ENCODE measurements around the gene ZNF844.
"Not testable (repeated sequence)": the region's sequence is repeated elsewhere in the genome, so short reads cannot be mapped to it uniquely, and the experiment has no call there.

ZNF844 gene

GRCh38 chr19:12092956-12093355 is 28.4 kb downstream of the ZNF844 start:
- no peak for DNase-seq

DNA sequence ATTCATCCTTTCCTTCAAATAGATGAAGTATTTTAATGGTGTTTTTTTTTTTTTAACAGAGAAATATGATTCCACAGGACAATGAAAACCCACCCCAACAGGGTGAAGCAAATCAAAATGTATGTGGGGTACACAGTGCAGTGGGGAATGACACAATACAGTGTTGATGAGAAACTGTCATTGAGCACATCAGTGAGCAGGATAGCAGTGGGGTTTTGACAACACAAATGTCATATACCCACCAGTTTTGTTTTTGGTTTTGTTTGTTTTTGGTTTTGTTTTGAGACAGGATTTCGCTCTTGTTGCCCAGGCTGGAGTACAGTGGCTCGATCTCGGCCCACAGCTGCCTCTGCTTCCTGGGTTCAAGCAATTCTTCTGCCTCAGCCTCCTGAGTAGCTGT is 29.2 kb downstream of the ZNF844 start:
- no peak for DNase-seq

DNA sequence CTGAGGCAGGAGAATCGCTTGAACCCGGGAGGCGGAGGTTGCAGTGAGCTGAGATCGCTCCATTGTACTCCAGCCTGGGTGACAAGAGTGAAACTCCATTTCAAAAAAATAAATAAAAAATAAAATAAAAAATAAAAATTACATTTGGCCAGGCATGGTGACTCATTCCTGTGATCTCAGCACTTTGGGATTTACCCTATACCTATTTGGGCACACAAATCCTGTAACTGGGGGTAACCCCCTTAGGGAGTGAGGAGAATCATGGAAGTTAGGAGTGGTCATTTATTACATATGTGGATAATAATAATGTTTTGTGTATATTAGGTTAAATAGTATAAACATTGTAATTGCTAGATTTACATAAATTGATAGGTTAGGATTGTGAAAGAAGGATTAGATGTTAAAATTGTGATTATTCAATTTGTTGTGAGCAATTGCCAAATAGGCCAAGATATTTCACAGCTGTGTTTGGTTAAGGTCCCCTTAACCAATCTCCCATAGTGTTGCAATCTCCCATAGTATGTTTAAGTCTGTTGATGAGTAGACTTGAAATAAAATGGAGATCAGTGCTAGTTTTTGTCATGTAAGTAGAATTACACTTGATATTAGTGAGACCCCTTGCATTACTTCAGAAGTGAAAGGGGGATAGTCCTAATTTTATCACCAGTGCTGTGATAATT is 30.7 kb downstream of the ZNF844 start:
- DNase-seq: no peak

GRCh38 chr19:12098040-12098439 is 33.5 kb downstream of the ZNF844 start:
- no peak for DNase-seq

GRCh38 chr19:12103909-12104308 is 39.4 kb downstream of the ZNF844 start:
- DNase-seq: not testable (repeated sequence)

GRCh38 chr19:12111176-12111575 is 46.6 kb downstream of the ZNF844 start:
- no peak for DNase-seq

DNA sequence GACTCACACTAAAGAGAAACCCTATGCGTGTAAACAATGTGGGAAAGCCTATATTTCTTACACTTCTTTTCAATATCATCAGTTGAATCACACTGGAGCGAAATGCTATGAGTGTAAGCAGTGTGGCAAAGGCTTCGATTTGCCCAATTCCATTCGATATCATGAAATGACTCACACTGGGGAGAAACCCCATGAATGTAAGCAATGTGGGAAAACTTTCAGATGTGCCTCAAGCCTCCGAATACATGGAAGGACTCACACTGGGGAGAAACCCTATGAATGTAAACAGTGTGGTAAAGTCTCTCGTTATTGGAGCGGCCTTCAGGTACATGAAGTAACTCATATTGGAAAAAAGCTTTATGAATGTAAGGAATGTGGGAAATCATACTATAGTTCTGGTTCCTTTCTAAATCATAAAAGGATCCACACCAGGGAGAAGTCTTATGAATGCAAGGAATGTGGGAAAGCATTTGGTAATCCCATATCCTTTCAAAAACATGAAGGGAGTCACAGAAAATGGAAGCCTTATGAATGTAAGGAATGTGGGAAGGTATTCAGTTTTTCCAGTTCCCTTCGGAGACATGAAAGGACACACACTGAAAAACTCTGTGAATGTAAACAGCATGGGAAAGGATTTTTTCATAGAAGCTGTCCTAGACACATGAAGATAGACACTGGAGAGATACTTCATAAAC is 47.6 kb downstream of the ZNF844 start:
- DNase-seq: no peak

GRCh38 chr19:12112701-12113100 is 48.2 kb downstream of the ZNF844 start:
- no peak for DNase-seq

DNA sequence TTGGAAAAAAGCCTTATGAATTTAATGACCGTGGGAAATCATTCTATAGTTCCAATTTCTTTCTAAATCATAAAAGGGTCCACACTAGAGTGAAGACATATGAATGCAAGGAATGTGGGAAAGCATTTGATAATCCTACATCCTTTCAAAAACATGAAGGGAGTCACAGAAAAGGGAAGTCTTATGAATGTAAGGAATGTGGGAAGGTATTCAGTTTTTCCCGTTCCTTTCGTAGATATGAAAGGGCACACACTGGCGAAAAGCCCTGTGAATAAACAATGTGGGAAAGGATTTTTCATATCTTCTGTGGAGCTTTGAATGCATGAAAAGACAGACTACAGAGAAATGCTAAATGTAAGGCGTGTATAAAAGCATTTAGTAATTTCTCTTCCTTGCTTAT is 48.6 kb downstream of the ZNF844 start:
- DNase-seq: no peak

GRCh38 chr19:12117201-12117970 is 52.9 kb downstream of the ZNF844 start:
- DNase-seq: no peak

DNA sequence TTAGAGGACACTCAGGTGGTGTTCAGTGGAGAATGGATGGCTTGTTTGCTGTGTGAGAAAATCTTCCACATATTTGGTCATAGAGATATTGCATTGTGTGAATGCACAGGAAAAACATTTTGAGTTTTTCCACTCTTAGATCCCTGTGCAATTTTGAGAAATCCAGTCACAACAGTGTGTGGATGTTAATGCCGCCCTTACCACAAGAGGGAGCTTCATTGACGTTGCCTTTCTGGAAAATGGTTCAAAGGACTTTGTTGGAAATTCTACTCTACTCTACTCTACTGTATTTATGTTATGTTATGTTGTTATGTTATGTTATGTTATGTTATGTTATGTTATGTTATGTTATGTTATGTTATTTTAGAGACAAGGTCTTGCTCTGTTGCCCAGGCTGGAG is 62.2 kb downstream of the ZNF844 start:
- peak; percentile 30 for DNase-seq
